Stimulated activated CD4-positive, alpha-beta T cell treated with anti-CD3 and anti-CD28 coated beads, Interleukin-2, amount 100 ng/mL, for 24 hours (primary cell): ENCODE results near the gene DEPDC5.

ENCODE experiments used
- DNase-seq, 2 donors: peaks; one replicate each; pipeline ENCODE4 v3.0.0-alpha.2; 2020

The DEPDC5 gene

GRCh38 chr22:31816750-31817149 lies 62.9 kb downstream of the DEPDC5 start:
- DNase-seq: no peak

GRCh38 chr22:31818481-31819392 lies 64.9 kb downstream of the DEPDC5 start:
- DNase-seq: peak; percentile 19 to 41

GRCh38 chr22:31820655-31821054 lies 66.8 kb downstream of the DEPDC5 start:
- DNase-seq: no peak

- no peak for DNase-seq
Measured at GRCh38 chr22:31821572-31821971, 67.8 kb downstream of the DEPDC5 start.

- no peak for DNase-seq
Measured at GRCh38 chr22:31822523-31822922, 68.7 kb downstream of the DEPDC5 start.

GRCh38 chr22:31825513-31825912 lies 71.7 kb downstream of the DEPDC5 start:
- DNase-seq: no peak

- DNase-seq: no peak
Measured at GRCh38 chr22:31826443-31826842, 72.6 kb downstream of the DEPDC5 start.

GRCh38 chr22:31828739-31829138 lies 74.9 kb downstream of the DEPDC5 start:
- DNase-seq: no peak

GRCh38 chr22:31829505-31829904 lies 75.7 kb downstream of the DEPDC5 start:
- DNase-seq: peak; percentile 51 to 64

GRCh38 chr22:31830721-31831070 lies 76.9 kb downstream of the DEPDC5 start:
- DNase-seq: no peak

GRCh38 chr22:31833930-31834329 lies 80.1 kb downstream of the DEPDC5 start:
- no peak for DNase-seq

- no peak for DNase-seq
Measured at GRCh38 chr22:31836010-31836409, 82.2 kb downstream of the DEPDC5 start.

GRCh38 chr22:31838917-31839316 lies 85.1 kb downstream of the DEPDC5 start:
- no peak for DNase-seq

GRCh38 chr22:31839986-31840385 lies 86.2 kb downstream of the DEPDC5 start:
- no peak for DNase-seq

GRCh38 chr22:31840585-31840984 lies 86.8 kb downstream of the DEPDC5 start:
- DNase-seq: no peak

- no peak for DNase-seq
Measured at GRCh38 chr22:31841078-31841827, 87.4 kb downstream of the DEPDC5 start.

GRCh38 chr22:31843526-31843925 lies 89.7 kb downstream of the DEPDC5 start:
- no peak for DNase-seq

- DNase-seq: no peak
Measured at GRCh38 chr22:31844941-31845340, 91.1 kb downstream of the DEPDC5 start.

GRCh38 chr22:31846161-31847115 lies 92.6 kb downstream of the DEPDC5 start:
- DNase-seq: peak in 1 of 2 donors; percentile 11

- DNase-seq: no peak
Measured at GRCh38 chr22:31848411-31848810, 94.6 kb downstream of the DEPDC5 start.

- no peak for DNase-seq
Measured at GRCh38 chr22:31850135-31850534, 96.3 kb downstream of the DEPDC5 start.

- no peak for DNase-seq
Measured at GRCh38 chr22:31852691-31853421, 99.0 kb downstream of the DEPDC5 start.
